OCI-LY3 (cell line): Measurements from ENCODE around the gene DHPS.

Source experiments
- CTCF ChIP-seq: fragments of 200-600, 300-600 bp; sonication (generic); IDR thresholded peaks from 2 replicates; pipeline ENCODE4 v1.5.1; 2014; ENCODE audit warnings: antibody characterized with exemption, low read length, low read depth
- EZH2phosphoT487 ChIP-seq: fragments of 200-600 bp; shearing (Covaris generic); IDR thresholded peaks from 2 replicates; pipeline ENCODE4 v1.6.1; 2018; ENCODE audit warnings: antibody characterized with exemption, mixed run types, low read depth

- TF ChIP-seq CTCF (no peak), EZH2phosphoT487 (no peak)
Measured at GRCh38 chr19:12701596-12702282, 20.1 kb upstream of the DHPS start.
